Inferior parietal cortex (tissue), 1 donor: Measurements from ENCODE around the gene MET.
A peak's percentile ranks its signal among the peaks of the same experiment; 100 is the strongest.

Experiments used
- DNase-seq: peaks from one replicate; pipeline ENCODE4 v3.0.0-alpha.2; 2016; ENCODE audit errors: extremely low spot score

The MET gene

DNA sequence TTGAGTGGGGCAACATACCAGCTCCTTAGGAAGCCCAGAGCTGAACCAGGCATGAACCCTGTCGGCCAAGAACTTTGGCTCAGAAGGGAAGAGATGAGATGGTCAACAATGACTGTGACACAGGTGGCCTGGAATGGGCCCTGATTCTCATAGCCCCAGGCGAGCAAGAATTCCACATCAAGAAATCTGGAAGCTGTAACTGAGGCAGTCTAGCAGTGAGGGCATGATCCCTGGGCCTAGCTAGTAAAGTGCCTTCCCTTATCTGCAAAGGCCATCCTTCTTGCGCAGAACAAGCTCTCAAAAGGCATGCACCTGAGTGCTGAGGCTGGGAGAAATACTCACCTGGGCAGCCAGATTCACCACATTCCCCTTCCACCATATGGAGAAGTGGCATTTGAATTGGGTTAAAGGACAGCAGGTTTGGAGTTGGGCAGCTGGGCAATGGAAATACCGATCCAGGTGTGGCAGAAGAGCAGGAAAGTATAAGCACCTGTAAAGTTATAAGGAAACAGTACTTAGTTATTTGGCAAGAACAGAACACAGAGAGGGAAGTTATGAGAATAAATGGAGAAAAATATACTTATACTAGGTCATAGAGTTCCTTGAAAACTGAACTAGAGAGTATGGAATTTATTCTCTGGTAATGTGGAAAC lies 111.8 kb downstream of the MET start:
- DNase-seq: no peak

DNA sequence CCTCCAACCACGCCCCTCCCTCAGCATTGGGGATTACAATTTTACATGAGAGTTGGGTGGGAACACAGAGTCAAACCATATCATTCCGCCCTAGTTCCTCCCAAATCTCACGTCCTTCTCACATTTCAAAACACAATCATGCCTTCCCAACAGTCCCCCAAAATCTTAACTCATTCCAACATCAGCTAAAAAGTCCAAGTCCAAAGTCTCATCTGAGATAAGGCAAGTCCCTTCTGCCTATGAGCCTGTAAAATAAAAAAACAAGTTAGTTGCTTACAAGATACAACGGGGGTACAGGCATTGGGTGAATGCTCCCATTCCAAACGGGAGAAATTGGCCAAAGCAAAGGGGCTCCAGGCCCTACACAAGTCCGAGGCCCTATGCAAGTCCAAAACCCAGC lies 112.7 kb downstream of the MET start:
- no peak for DNase-seq

DNA sequence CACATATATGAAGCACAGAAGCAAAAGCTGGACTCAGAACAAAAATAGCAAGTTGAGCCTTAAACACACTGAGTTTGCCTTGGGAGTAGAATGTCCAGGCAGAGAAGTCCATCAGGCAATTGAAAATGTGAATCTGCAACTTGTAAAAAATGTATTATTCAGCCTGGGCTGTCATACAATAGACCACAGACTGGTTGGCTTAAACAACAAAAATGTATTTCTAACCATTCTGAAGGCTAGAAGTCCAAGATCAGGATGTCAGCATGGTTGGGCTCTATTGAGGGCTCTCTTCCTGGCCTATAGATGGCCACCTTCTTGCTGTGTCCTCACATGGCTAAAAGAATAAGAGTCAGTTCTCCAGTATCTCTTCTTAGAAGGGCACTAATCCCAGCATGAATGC lies 113.8 kb downstream of the MET start:
- no peak for DNase-seq

DNA sequence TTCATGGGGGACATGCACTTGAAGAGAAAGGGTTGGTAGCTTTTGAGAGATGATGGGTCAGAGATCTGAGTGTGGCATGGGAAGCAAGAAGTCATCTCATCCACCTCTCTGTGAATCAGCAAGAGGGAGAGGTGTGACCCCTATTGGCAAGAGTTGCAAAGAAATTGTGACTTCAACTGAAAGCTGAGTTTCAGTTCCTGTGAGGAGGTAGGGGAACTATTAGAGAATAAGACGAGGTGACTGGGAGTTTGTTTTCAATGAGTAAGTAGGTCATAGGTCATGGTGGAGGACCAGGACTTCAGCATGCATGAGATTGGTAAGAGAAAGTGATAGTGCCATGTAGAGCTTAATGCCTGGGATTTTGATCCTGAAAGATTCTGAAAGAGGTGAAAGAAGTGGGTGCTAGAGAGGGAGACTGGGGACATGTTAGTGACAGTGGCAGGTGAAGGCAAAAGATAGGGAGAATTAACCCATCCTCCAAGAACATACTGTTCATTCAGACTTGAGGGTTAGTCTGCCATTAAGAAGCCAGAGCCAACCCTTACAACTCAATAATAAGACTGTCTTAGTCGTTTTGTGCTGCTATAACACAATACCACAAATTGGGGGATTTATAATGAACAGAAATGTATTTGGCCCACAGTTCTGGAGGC lies 114.9 kb downstream of the MET start:
- DNase-seq: no peak

DNA sequence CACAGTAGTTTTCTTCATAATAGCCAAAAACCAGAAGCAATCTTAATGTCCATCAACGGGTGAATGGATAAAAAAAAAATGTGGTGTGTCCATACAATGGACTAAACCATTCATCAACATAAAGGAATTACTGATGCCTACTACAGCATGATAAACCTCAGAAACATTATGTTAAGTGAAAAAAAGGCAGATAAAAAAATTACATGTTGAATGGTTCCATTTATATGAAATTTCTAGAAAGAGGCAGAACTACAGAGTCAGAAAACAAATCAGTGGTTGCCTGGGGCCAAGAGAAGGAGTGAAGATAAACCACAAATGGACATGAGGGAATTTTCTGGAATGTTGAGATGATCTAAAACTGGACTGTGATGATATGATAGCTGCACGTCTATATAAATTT lies 115.9 kb downstream of the MET start:
- no peak for DNase-seq

DNA sequence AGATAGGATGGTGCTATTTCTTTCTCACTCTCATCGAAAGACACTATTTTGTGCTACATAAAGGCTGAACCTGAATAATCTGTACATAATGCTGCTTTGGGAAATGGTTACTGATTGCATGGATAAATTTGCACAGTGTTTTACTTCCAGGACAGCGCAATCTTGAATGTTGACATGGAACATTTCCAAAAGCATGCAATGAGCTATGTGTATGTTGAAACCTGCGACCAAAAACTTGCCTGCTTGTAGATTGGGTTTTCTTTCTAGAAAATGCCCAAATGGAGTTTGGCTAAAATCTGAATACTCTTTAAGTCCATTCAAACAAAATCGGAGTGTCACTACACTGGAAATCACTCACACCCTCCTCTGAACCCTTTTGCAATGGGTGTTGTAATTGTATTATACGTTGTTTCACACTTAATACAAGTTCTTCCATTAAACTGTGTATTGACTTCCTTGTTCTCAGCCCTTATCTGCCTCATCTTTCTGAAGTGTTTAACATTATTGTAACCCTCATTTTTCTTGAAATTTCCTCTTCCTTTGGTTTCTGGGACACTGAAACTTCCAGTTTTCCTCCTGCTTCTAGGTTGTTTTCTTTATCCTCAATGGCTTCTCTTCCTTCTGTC lies 116.7 kb downstream of the MET start:
- DNase-seq: no peak

DNA sequence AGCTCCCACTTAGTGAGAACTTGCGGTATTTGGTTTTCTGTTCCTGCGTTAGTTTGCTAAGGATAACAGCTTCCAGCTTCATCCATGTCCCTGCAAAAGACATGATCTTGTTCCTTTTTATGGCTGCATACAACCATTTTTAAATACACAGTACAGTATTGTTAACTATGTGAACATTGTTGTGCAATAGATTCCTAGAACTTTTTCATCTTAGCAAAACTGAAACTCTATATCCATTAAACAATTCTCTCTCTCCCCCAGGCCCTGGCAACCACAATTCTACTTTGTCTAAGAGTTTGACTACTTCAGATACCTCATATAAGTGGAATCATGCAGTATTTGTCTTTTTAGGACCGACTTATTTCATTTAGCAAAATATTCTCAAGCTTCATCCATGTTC lies 118.0 kb downstream of the MET start:
- DNase-seq: no peak

DNA sequence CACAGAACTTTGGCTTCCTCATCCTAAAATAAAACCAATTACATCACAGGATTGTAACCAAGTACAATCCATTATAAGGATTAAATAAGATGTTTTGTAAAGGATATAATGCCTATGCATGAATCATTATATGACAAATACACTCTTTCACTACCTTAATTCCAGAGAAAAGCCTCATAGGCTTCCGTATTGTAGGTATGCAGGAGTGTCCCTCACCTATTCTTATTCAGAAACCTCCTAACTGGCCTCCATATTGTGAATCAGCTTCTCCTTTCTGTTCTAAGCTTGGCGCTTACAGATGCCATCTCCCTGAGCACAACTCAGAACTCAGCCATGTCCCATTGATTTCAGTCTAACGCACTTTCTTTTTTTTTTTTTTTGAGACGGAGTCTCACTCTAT lies 120.8 kb downstream of the MET start:
- no peak for DNase-seq

DNA sequence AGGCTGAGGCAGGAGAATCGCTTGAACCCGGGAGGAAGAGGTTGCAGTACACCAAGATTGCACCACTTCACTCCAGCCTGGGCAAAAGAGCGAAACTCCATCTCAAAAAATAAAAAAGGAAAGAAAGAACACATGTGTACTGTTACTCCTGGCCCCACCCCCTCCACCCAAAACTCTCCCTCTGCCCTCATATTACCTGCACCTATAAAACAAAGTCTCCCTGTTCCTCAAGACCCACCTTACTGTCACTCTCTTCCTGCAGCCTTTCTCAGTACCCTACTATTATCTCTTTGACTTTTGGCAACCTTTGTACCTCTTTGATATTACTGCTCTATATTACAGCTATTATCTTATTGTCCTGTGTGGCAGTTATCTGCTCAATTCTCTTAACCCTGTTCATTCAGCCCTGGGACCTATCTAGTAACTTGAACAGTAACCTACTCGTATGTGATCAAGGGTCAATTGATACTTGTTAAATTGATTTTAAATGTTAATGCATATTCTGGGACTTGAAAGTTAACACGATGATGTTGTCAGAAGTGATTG lies 121.9 kb downstream of the MET start:
- DNase-seq: no peak

DNA sequence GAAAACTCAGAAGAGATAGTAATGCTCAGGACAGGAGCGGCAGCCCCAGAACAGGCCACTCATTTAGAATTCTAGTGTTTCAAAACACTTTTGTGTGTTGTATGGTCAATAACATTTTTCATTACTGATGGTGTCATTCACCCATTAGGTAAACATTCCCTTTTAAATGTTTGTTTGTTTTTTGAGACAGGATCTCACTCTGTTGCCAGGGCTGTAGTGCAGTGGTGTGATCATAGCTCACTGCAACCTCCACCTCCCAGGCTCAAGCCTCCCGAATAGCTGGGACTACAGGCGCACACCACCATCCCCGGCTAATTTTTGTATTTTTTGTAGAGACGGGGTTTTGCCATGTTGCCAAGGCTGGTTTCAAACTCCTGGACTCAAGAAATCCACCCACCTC lies 124.5 kb downstream of the MET start:
- no peak for DNase-seq

DNA sequence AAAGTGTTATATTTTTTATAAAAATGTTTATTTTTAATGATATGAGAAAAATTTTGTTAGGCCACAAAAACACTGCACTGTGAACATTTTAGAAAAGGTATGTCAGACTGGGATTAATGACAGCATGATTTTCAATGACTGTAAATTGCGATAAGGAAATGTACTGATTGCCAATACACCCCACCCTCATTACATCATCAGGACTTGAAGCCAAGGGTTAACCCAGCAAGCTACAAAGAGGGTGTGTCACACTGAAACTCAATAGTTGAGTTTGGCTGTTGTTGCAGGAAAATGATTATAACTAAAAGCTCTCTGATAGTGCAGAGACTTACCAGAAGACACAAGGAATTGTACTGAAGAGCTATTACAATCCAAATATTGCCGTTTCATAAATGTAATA lies 125.6 kb downstream of the MET start:
- DNase-seq: no peak

DNA sequence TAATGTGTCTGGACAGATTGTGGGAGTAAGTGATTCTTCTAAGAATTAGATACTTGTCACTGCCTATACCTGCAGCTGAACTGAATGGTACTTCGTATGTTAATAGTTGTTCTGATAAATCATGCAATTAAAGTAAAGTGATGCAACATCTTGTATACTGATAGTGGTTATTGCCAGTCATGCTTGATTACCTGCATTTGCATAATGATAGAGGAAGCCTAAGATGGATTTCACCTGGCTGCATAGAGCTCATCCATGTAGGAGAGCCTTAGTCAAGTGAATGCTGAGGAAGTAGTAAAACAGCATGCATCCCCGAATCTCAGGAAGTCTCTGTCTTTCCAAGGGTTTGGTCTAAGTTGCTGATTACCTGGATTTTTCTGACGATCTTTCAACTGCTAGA lies 126.2 kb downstream of the MET start:
- no peak for DNase-seq

DNA sequence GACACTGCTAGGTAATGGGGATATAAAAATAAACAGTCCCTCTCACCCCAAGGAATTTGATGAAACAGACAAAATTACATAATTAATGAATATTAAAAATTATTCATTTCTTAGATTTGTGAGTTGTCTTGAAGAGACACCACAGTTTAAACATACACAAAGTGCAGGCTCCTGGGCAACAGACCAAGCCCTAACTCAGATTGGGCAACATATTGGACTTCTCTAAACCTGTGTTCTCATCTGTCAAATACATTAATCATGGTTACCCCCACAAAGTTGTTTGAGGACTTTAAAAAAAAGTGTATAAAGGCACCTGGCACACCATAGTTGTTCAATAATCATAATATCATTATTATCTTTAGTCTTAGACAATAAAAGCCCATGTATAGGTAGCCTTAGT lies 127.9 kb downstream of the MET start:
- DNase-seq: no peak

DNA sequence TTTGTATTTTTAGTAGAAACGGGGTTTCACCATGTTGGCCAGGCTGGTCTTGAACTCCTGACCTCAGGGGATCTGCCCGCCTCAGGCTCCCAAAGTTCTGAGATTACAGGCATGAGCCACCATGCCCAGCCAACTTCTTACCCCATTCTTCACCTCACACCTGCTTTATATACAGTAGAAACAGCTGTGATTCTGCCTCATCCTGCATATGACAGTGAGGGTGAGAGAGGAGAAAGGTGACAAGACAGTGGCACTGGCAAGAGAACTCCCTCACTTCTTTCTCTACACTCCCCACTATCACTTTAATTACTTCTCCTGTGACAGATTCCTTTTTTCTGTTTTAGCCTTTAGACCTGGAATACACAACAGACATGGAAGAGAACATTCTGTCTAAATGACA lies 128.6 kb downstream of the MET start:
- DNase-seq: no peak

DNA sequence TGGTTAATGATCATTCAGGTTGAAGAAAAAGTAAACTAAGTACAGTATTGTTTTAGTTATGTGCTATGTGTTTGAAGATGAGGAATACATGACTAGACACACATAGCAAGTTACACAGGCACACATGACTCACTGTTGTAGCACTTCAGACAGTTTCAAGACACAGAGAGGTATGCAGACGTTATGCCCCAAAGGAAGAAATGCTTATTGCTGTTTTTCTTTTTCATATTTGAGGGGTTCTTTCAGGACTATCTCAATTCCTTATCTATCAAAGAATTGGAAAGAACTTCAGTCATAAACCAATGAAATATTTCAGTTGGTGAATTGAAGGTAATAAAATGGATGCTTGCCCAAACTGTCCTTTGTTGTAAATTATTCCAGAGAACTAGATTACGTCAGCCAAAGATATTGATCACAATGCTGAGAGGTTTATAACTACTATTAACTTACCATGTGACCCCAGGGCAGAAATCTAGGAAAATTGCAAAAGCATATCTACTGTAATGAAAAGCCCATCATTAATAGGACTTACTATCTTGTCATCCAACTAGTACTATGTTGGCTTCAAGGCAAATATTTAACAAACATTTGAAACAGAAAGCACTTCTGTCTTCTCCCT lies 129.2 kb downstream of the MET start:
- DNase-seq: no peak

DNA sequence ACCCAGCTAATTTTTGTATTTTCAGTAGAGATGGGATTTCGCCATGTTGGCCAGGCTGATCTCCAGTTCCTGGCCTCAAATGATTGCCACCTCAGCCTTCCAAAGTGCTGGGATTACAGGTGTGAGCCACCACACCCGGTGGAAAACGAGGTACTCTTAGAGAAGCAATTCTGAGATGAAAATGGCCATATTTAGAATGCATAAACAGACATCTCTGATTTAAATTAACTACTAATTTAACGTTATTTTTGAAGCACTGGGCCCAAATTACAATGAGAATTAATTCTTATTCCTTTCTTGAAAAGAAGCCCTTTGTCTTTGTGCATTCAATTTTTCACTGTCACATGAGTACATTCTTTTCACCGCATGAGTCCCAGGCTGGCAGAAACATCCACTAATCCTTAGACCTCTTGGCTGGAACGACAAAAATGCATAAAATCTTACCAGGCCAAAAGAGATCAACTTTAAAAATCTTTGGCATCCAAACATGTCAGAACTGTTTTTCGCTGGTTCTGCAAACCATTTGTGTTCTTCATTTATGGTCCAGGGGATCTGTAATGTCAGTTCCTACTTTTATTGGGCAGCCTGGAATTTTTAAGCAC lies 130.2 kb downstream of the MET start:
- no peak for DNase-seq

DNA sequence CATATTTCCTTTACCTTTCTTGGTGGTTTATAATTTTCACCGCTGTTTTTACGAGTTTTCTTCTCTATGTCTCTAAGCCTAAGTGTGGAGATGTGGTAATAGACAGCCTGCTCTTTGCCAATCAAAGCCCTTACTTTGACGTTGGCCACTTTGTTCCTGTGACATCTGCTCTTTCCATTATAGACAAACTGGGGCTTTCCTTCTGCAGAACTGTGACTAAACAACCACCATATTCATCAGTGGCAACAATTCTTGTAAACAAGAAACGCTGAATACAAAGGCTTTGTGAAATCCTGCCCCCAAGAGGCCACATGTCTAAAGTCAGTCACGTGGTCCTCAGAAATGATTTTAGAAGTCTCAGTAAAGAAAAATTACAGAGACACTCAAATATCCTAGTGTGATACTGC lies 130.8 kb downstream of the MET start:
- DNase-seq: peak; percentile 83

DNA sequence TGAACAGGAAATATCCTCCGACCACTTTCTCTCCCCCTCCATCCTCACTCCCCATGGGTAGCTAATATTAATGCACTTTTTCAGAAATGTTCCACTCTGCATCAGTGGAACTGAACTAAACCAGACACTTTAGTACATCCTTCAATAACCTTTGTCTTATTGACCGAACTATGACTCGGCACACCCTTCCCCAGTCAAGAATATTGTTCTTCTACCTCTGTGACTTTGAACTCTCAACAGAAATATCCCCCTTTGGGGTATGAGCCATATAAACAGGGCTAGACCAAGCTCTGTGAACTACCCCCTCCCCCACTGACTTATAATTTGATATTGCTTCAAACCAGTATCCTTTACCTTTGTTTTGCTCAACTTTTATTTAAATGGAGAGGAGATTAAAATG lies 132.5 kb downstream of the MET start:
- no peak for DNase-seq

DNA sequence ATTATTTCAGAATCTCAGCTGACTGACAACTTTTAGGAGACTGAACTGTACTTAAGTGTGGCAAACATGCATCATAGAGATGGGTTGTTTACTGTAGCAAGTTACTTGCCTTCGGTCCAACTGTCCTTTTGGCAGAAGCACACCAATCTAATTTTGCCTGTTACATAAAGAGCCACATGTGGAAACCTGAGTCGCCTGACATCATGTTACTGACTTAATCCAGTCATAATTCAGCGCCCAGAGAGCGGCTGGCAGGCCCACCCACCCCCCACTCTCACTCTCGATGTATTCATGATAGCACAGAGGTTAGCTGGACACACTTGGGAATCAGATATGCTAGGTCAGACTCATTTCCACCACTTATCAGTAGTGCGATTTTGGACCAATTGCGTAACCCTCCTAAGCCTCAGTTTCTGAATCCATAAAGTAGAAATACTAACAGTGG lies 133.1 kb downstream of the MET start:
- DNase-seq: no peak

DNA sequence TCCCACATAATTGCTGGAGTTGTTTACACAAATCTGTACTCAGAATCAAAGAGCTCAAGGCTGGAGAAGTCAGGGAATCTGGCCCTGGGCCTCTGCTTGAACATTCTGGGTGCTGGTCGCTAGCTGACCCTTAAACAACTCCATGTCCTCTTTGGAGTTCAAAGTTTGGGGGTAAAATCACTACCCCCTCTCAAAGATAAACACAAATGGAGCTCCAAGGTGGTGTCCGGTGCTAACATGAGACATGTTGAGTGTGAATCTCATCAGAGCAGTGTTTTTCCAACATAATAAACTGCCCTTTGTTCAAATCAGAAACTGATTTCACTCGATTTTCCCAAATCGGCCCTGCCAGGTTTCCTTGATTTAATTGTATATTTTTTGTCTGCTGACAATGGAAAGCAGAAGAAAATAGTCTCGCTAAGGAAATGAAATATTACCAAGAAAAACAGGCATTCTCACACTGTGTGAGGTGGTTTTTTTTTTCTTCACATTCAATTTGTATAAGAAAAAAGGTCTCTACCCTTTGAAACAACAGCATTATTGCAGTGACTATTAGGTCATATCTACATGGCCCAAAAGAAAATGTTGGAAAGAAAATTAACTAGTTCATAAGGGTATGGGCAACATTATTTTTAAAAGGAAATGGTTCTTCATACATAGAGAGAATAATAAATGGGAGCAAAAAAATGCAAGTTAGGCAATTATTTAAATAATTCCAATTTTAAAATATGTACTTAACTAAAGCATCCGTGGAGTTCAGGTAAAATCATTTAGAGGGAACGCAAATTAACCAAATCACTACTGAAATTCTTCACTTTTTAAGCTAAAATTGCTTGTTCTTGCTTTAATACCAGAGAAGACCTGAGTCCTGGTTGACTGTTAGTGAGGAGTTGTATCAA lies 134.3 kb downstream of the MET start:
- DNase-seq: no peak

DNA sequence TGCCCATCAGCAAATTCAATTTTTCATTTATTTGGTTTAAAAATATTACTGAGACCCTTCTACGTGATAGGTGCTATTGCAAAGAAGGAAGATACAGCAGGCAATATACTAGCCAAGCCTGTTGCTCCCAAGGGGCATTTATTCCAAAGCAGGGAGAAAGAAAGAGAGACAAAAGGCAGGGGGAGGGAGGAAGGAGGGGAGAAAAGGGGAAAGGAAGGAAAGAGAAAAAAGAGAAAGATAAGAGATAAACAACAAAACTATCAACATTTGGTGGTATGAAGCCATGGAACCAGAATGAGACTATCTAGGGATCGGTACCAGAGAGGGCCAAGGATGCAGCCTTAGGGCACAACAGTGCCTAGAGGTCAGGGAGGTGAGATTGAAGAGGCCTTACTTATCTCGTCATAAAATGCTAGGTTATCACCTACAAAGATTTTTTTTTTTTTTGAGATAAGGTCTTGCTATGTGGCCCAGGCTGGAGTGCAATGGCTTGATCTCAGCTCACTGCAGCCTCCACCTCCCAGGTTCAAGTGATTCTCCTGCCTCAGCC lies 135.1 kb downstream of the MET start:
- DNase-seq: no peak
